Measurements from ENCODE around the gene NUTF2.
A peak's percentile ranks its signal among the peaks of the same experiment; 100 is the strongest.
"Not testable (repeated sequence)": the region's sequence is repeated elsewhere in the genome, so short reads cannot be mapped to it uniquely, and the experiment has no call there.

The NUTF2 gene

GRCh38 chr16:67841198-67841815, 5.4 kb upstream of the NUTF2 start:
- no peak for DNase-seq

- DNase-seq: peak; percentile 97
Measured at GRCh38 chr16:67841816-67842508, 4.8 kb upstream of the NUTF2 start, which contains the start of gene THAP11. Gene THAP11 (plus strand): TSS chr16:67842320. CDS start chr16:67842555, 235 bp downstream.

GRCh38 chr16:67842509-67843342, 4.0 kb upstream of the NUTF2 start:
- DNase-seq: peak; percentile 75

- no peak for DNase-seq
Measured at GRCh38 chr16:67843343-67843765, 3.4 kb upstream of the NUTF2 start.

GRCh38 chr16:67844497-67844896, 2.2 kb upstream of the NUTF2 start:
- DNase-seq: no peak

GRCh38 chr16:67845291-67846062, 1.3 kb upstream of the NUTF2 start:
- DNase-seq: no peak

- no peak for DNase-seq
Measured at GRCh38 chr16:67846063-67846319, 742 bp upstream of the NUTF2 start.

- peak; percentile 31 for DNase-seq
Measured at GRCh38 chr16:67847064-67847861, 530 bp downstream of the NUTF2 start, which contains the start of gene CENPT. Gene CENPT (minus strand): TSS chr16:67847693. CDS start chr16:67833859, 13,834 bp downstream.

- DNase-seq: no peak
Measured at GRCh38 chr16:67848118-67848517, 1.4 kb downstream of the NUTF2 start.

- DNase-seq: no peak
Measured at GRCh38 chr16:67853670-67854069, 6.9 kb downstream of the NUTF2 start.

- DNase-seq: no peak
Measured at GRCh38 chr16:67855789-67856188, 9.1 kb downstream of the NUTF2 start.

GRCh38 chr16:67856927-67857546, 10.3 kb downstream of the NUTF2 start:
- no peak for DNase-seq

- DNase-seq: peak; percentile 40
Measured at GRCh38 chr16:67857547-67858233, 11.0 kb downstream of the NUTF2 start.

GRCh38 chr16:67858500-67858899, 11.8 kb downstream of the NUTF2 start:
- DNase-seq: no peak

- no peak for DNase-seq
Measured at GRCh38 chr16:67860589-67861398, 14.1 kb downstream of the NUTF2 start.

- no peak for DNase-seq
Measured at GRCh38 chr16:67861877-67862276, 15.1 kb downstream of the NUTF2 start.

GRCh38 chr16:67862623-67863583, 16.2 kb downstream of the NUTF2 start:
- no peak for DNase-seq

- not testable (repeated sequence) for DNase-seq
Measured at GRCh38 chr16:67864044-67864443, 17.3 kb downstream of the NUTF2 start.

GRCh38 chr16:67864594-67864993, 17.9 kb downstream of the NUTF2 start:
- no peak for DNase-seq
